PC-3 (cell line): ENCODE measurements around the gene POPDC2.

Experiments used
- CTCF ChIP-seq: fragments of 300-600 bp; sonication (generic); conservative IDR thresholded peaks from 2 replicates; pipeline ENCODE4 v1.5.1; 2017; ENCODE audit warnings: antibody characterized with exemption, low read depth, mild to moderate bottlenecking, low read length
- EZH2 ChIP-seq: fragments of 300-600 bp; sonication (generic); IDR thresholded peaks from one replicate; pipeline ENCODE4 v1.6.1; 2017; ENCODE audit warnings: antibody characterized with exemption, mild to moderate bottlenecking, low read length; ENCODE audit not compliant: unreplicated experiment

- no peak for TF ChIP-seq CTCF
- TF ChIP-seq EZH2 = no peak
Observed at GRCh38 chr3:119595639-119596334, 64.6 kb downstream of the POPDC2 start.
